Cardiac fibroblast (primary cell): ENCODE measurements around the gene MOCS2.
A peak's percentile ranks its signal among the peaks of the same experiment; 100 is the strongest.

Experiments
- DNase-seq, 2 donors: peaks; one replicate each; pipeline versions ENCODE4 v3.0.0 to v3.0.0-alpha.2; 2010; ENCODE audit warnings: low read depth in 2 of 2
- H3K4me3 ChIP-seq, 2 donors: replicated peaks in 1 of 2; 1 replicate in 1 of 2; 2 replicates in 1 of 2; pipeline ENCODE4 v1.5.1; 2011; ENCODE audit warnings: low read depth in 2 of 2, low read length in 2 of 2, mild to moderate bottlenecking in 2 of 2, moderate library complexity in 1 of 2
- TF ChIP-seq, protein P1 (sequence below): IDR thresholded peaks from one replicate; pipeline ENCODE4 v1.5.1; 2011; ENCODE audit warnings: low read depth, mild to moderate bottlenecking, low read length, inconsistent platforms

The MOCS2 gene

GRCh38 chr5:53087621-53088121 is 21.9 kb downstream of the MOCS2 start:
- TF ChIP-seq, protein P1, sequence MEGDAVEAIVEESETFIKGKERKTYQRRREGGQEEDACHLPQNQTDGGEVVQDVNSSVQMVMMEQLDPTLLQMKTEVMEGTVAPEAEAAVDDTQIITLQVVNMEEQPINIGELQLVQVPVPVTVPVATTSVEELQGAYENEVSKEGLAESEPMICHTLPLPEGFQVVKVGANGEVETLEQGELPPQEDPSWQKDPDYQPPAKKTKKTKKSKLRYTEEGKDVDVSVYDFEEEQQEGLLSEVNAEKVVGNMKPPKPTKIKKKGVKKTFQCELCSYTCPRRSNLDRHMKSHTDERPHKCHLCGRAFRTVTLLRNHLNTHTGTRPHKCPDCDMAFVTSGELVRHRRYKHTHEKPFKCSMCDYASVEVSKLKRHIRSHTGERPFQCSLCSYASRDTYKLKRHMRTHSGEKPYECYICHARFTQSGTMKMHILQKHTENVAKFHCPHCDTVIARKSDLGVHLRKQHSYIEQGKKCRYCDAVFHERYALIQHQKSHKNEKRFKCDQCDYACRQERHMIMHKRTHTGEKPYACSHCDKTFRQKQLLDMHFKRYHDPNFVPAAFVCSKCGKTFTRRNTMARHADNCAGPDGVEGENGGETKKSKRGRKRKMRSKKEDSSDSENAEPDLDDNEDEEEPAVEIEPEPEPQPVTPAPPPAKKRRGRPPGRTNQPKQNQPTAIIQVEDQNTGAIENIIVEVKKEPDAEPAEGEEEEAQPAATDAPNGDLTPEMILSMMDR, result no peak
- DNase-seq, result peak in 1 of 2 donors; percentile 23
- no peak overlapping the region for H3K4me3 ChIP-seq

DNA sequence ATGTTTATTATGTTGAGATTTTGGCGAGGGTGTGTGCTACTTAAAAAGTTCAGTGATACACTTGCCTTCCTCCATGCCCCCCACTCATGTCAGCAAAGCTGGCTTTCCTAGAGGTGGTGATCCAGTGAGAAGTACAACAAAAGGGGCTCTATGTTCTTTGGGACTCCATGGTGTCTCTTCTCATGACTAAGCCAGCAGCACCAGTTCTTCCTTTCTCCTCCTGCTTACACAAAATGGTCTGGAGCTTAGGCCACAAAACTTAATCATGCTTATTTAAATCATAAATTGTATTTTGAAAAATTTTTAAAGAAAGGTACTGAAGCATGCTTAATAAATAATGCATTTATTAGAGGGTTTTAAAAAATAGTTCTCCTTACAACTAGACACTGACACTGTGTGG is 22.4 kb downstream of the MOCS2 start:
- no peak overlapping the region for H3K4me3 ChIP-seq
- DNase-seq, result no peak
- TF ChIP-seq, protein P1, result no peak

GRCh38 chr5:53084546-53085255 is 24.9 kb downstream of the MOCS2 start:
- no peak for DNase-seq
- no peak overlapping the region for H3K4me3 ChIP-seq
- TF ChIP-seq, protein P1, result no peak

GRCh38 chr5:53083927-53084326 is 25.6 kb downstream of the MOCS2 start:
- DNase-seq, result no peak
- H3K4me3 ChIP-seq, result no peak overlapping the region
- TF ChIP-seq, protein P1, result no peak

- H3K4me3 ChIP-seq, result no peak overlapping the region
- TF ChIP-seq, protein P1, result no peak
- no peak for DNase-seq
These were observed 29.3 kb downstream of the MOCS2 start for GRCh38 chr5:53080271-53080670.

GRCh38 chr5:53076014-53076583 is 33.5 kb downstream of the MOCS2 start:
- H3K4me3 ChIP-seq, result no peak overlapping the region
- TF ChIP-seq, protein P1, result no peak
- DNase-seq, result peak in 1 of 2 donors; percentile 6

GRCh38 chr5:53073348-53073747 is 36.2 kb downstream of the MOCS2 start:
- H3K4me3 ChIP-seq, result no peak overlapping the region
- DNase-seq, result peak in 1 of 2 donors; percentile 21
- TF ChIP-seq, protein P1, result no peak
